Fibroblast of skin of scalp (primary cell): ENCODE results near the gene ZNF546. TPM values are rescaled to one million over a fixed set of nuclear protein-coding genes. Genes with fewer than 3 reads are reported as not detected.
"Not testable (repeated sequence)": the region's sequence is repeated elsewhere in the genome, so short reads cannot be mapped to it uniquely, and the experiment has no call there.

Experiments used
- DNase-seq: peaks from one replicate; pipeline ENCODE4 v3.0.0-alpha.2; 2013
- polyA plus RNA-seq, 2 experiments: library from polyadenylated mRNA; unstranded; fragments of 120-200 nt; gene quantifications; one replicate each; pipeline ENCODE4 v1.2.1, GENCODE V29; 2013; ENCODE audit not compliant: insufficient read length in 2 of 2

Gene ZNF546
- 1.6 TPM for polyA plus RNA-seq (2013, experiment 1 of 2; ENCODE audit: insufficient read length)
- polyA plus RNA-seq (2013, experiment 2 of 2; ENCODE audit: insufficient read length): 1.7 TPM

DNA sequence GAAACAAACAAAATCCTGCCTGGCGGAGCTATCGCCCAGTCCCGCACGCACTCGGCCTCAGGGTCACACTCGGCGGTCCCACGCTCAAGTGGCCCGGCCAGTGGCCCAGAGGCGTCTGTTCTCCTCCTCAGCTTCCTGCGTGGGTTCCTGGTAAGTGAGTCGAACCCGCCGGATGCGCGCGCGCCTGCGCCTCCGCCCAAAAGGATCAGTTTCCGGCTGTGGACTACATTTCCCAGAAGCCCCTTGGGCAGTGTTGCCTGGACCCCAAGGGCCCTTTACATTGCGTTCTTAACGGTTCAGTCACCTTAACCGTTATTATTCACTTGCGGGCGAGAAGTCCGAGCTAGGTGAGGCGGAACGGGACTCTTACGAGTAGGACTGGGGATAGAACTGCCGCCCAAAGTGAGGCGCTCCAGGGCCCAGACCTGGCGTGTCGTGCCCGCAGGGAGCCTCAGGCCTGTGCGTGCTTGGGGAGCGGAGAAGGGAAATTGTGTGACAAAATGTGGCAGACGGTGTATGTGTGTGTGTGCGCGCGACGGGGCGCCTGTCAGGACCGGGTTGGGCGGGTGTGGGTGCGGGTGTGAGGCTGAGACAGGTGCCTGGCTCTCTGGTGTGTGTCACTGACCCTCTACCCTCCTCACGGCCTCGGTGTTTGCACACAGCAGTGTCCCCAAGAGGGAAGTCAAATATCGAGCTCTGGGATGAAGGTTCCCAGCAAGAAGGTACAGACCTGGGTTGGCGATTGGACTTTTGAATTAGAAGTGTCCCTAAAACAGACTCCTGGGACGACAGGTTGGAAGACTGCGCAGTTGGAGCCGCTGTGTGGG, at the start of gene ZNF546:
Gene ZNF546, plus strand, starts transcription at position 250 of the 827 bp plus-strand sequence. CDS start 1,267 bp downstream, outside the sequence.
- DNase-seq: peak; percentile 89

DNA sequence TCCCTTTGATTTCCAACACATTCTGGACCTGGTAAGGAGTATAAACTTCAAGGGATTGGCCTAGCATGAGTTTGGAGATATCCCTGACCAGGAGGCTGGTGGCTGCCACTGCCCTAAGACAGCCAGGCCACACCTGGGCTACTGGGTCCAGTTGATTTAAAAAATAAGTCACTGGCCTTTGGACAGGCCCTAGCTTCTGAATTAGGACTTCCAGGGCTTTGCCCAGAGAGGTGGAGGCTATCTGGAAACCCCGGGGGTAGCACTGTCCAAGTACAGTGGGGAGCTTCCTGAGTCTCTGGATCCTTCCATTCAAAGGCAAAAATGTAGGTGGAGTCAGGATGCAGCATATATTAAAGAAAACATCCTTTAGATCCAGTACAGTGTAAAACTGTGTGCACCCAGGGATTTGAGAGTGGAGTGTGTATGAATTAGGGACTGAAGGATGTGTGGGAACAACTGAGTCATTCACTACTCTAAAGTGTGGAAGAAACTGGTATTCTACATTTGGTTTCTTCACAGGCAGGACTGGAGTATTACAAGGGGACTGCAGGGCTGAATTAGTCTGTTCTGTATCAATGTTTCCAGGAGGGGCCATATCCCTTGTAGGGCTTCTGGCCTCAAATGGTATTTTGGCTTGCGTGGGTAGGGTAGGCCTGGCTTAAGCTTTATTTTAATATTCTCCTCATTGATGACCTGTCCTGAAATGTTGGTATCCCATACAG, 47.7 kb upstream of the ZNF546 start:
- no peak for DNase-seq

DNA sequence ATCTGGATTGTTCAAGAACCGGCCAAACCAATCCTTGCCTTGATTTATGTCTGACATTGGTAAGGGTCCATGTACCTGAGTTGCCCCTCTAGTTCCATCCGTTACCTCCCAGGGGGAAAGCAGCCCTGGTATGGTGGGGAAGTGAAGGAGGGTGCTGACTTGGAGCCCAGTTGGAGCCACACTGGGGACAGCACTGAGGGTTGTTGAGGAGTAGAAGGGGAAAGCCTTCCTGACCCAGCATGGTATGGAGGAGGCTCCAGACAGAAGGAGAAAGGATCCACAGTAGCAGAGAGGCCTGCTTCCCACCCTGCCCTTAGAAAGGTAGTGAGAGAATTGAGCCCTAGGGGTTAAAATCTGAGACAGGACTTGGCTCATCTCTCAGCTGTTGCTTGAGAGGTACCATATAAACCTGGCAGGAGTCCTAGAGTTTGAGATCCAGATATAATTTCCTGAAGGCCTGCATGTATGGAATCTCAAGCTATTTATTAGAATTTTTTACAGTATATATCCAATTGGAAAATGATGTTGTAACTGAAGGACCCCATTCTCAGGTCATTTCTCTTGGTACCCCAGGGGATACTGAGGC, 45.7 kb upstream of the ZNF546 start:
- DNase-seq: no peak

DNA sequence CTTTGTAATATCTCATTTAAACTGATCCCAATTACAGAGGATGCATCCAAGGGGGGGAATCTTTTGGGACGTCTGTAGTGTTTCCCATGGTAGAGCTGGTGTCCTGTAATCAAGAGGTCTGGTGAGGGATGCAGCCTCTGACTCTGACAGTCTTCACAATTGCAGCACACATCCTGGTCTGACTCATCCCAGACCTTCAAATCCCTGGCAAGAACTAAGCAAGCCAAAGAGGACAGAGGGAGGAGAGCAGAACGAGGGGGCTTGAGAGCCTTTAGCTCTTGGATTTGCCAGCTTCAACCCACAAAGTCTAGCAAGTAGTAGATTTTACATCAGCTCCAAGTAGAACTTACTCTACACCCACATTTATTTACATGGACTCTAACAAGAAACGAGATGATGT, 45.2 kb upstream of the ZNF546 start:
- DNase-seq: peak; percentile 7

DNA sequence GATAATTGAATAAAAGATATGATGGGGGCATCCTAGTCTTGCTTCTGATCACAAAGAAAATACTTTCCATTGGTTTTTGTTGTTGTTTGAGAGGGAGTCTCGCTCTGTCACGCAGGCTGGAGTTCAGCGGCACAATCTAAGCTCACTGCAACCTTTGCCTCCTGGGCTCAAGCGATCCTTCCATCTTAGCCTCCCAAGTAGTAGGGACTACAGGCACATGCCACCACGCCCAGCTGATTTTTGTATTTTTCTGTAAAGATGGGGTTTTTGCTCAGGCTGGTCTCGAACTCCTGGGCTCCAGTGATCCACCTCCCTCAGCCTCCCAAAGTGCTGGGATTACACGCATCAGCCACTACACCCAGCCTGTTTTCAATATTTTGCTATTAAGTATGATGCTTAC, 42.9 kb upstream of the ZNF546 start:
- DNase-seq: no peak

DNA sequence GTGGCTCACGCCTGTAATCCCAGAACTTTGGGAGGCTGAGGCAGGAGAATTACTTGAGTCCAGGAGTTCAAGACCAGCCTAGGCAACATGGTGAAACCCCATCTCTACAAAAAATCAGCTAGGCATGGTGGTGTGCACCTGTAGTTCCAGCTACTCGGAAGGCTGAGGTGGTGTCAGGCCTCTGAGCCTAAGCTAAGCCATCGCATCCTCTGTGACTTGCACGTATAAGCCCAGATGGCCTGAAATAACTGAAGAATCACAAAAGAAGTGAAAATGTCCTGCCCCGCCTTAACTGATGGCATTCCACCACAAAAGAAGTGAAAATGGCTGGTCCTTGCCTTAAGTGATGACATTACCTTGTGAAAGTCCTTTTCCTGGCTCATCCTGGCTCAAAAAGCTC, 39.0 kb upstream of the ZNF546 start:
- DNase-seq: not testable (repeated sequence)

DNA sequence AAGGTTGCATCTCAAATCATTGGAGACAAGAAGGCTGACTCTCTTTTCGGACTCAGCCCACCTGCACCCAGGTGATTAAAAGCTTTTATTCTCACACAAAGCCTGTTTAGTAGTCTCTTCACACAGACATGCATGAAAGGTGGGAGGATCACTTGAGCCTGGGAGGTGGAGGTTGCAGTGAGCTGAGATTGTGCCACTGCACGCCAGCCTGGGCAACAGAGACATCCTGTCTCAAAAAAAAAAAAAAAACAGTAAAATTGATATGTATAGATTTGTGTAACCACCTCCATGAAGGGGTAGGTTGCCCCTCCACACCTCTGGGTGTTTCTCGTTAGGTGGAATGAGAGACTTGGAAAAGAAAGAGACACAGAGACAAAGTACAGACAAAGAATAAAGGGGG, 37.9 kb upstream of the ZNF546 start:
- DNase-seq: not testable (repeated sequence)

DNA sequence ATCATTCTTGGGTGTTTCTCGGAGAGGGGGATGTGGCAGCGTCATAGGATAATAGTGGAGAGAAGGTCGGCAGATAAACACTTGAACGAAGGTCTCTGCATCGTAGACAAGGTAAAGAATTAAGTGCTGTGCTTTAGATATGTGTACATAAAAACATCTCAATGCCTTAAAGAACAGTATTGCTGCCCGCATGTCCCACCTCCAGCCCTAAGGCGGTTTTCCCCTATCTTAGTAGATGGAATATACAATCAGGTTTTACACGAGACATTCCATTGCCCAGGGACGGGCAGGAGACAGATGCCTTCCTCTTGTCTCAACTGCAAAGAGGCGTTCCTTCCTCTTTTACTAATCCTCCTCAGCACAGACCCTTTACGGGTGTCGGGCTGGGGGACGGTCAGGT, 37.5 kb upstream of the ZNF546 start:
- DNase-seq: not testable (repeated sequence)

DNA sequence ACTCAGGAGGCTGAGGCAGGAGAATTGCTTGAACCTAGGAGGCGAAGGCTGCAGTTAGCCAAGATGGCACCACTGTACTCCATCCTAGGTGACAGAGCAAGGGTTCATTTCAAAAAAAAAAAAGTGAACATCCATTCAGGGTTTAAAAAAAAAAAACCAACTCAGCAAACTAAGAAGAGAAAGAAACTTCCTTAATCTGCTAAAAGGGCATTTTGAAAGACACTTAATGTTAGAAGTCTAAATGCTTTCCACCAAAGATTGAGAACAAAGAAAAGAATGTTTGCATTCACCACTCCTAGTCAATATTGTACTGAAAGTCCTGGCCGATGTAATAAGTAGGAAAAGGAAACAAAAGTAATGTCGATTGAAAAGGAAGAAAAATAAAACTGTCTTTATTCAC, 33.0 kb upstream of the ZNF546 start:
- no peak for DNase-seq

DNA sequence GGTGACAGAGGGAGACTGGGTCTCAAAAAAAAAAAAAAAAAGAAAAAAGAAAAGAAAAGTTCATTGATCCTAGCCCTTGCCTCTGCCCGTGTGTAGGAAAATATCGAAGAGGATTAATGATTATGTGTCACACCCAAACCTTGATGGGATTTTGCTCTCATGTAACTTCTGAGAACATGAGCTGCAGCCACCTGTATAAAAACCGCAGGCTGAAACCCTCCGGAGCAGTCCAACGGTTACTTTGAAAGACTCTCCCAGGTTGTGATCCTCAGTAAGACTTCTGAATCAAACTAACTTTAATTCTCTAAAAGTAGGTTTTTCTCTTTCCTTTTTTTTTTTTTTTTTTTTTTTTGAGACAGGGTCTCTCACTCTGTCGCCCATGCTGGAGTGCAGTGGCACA, 30.2 kb upstream of the ZNF546 start:
- no peak for DNase-seq

DNA sequence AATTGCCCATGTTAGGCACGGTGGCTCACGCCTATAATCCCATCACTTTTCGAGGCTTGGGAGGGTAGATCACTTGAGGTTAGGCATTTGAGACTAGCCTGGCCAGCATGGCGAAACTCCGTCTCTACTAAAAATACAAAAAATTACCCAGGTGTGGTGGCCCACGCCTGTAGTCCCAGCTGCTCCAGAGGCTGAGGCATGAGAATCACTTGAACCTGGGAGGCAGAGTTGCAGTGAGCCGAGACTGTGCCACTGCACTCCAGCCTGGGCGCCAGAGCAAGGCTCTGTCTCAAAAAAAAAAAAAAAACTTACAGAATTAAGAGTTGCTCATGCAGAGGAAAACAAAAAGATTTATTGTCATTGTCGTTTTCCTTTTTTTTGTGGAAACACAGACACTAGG, 29.3 kb upstream of the ZNF546 start:
- DNase-seq: no peak

DNA sequence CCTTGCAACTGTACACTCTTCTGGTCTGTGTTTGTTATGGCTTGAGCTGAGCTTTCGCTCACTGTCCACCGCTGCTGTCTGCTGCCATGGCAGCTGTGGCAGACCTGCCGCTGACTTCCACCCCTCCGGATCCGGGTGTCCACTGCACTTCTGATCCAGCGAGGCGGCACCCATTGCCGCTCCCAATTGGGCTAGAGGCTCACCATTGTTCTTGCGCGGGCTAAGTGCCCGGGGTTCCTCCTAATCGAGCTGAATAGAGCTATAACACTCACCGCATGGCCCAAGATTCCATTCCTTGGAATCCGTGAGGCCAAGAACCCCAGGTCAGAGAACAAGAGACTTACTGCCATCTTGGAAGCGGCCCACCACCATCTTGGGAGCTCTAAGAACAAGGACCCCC, 28.1 kb upstream of the ZNF546 start:
- no peak for DNase-seq

DNA sequence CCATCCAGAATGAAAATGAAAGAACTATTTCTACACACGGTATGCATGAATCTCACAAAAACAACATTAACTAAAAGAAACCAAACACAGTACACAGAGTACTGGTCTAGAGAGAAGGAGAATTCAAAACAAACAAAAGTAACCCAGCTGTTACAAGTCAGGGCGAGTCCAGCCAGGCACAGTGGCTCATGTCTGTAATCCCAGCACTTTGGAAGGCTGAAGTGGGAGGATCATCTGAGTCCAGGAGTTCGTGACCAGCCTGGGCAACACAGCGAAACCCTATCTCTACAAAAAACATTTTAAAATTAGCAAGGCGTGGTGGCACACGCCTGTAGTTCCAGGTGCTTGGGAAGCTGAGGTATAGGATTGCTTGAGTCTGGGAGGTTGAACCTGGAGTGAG, 27.6 kb upstream of the ZNF546 start:
- no peak for DNase-seq

DNA sequence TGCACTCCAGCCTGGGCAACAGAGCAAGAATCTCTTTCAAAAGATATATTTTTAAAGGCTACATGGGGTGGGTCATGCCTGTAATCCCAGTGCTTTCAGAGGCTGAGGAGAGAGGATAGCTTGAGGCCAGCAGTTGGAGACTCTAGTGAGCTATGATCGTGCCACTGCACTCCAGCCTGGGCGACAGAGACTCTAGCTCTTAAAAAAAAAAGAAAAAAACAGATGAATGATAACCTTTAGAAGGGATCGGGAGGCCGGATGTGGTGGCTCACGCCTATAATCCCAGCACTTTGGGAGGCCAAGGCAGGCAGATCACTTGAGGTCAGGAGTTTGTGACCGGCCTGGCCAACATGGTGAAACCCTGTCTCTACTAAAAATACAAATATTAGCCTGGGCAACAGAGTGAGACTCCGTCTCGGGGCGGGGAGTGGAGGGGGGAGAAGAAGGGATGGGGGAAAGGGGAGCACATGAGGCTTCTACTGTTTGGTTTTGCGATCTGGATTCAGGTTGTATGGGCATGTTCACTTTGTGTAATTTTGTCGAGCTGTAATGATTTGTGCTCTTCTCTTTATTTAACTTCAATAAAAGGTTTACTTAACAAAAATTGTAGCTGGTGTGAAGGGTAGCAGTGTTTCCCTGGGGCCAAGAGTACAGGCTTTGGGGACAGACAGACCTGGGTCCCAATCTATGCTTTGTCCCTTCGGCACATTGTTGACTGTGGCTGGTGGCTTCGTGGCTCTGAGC, 27.0 kb upstream of the ZNF546 start:
- no peak for DNase-seq

DNA sequence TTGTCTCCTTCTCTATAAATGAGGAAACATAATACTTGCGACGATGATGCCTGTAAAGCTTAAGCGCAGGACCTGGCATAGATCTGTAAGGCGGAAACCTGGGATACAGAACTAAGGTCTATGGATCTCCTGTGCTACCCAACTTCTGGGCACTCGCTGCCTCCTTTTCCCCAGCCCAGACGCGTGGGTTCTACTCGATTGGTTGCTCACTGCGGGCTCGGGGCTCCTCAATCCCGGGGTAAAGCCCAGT, 26.5 kb upstream of the ZNF546 start:
- no peak for DNase-seq

DNA sequence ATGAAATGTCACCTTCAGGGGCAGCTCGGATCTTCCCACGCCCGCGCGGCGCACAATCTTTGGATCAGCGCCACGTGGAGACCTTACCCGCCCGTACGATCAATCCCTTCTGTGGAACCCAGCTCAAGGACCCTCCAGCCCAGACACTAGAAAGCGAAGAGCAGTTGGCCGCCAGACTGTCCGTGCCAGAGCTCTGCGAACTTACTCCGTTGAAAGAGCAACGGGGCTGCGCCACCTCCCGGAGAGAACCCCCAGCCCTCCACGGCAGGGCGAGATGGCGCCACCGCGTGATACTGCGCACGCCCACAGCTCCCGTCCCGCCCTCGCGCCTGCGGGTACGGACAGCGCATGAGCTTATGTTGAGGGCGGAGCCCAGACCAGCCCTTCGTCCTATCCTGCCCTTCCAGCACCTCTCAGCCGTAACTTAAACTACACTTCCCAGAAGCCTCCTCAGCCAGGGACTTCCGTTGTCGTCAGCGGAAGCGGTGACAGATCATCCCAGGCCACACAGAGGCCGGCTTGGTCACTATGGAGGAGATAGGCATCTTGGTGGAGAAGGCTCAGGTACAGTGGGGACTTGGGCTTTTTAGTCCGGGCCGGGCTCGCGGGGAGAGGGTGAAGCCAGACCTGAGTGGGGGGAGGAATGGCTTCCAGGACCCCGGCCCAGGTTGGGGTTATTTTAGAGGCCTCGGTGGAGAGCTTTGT, 26.0 kb upstream of the ZNF546 start, which contains the start of gene PSMC4:
Gene PSMC4, plus strand, starts transcription at position 491 of the 705 bp plus-strand sequence. Its CDS starts 38 bp downstream, at position 529.
- peak; percentile 99 for DNase-seq

DNA sequence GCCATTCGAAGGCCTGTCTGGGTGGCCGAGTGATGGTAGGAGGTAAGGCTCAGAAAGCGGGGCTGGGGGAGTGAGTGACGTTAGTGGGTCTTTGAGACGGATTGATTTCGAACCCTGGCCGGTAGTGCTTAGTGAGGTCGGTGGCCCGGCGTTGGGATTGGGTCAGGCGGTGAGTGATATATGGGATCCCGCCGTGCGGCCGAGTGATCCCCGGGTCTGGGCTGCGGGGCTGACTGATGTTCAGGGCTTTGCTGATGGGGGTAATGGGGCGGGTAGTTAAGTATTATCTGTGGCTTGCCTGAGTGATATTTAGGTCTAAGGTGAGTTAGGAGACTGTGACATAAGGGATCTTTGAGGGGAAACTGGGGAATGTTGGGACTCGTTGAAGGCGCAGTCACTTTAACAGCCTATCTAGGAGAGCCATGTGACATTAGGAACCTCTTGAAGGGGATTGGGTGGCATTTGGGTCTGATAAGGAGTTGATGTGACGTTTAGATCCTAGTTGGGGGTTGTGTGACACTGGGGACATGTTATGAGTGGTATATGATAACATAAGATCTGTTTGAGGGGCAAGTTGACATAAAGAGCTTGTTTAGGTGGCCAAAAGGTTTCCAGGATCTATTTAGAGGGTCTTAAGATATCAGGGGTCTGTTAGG, 25.4 kb upstream of the ZNF546 start:
- DNase-seq: no peak

DNA sequence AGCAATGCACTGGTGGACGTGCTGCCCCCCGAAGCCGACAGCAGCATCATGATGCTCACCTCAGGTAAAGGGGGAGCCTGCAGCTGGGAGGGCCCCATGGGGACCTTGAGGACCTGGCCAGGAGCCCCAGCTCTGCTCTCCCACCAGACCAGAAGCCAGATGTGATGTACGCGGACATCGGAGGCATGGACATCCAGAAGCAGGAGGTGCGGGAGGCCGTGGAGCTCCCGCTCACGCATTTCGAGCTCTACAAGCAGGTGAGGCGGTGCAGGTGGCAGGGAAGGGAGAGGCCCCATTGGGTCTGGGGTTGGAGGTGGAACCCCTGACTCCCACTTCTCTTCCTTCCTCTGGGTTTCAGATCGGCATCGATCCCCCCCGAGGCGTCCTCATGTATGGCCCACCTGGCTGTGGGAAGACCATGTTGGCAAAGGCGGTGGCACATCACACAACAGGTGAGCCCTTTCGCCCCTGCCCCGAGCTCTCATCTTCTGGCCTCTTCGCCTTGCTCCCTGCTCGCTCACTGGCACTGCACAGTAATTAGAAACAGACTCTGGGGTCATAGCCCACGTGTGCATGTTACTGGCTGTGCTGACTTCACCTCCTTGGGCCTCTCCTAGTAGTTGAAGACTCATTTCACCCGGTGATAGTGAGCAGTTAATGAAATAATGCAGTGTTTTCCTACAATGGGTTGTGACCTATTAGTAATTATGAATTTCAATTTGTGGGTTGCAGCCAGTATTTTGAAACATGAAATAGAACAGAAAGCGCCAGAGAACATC, 22.3 kb upstream of the ZNF546 start:
- DNase-seq: no peak

DNA sequence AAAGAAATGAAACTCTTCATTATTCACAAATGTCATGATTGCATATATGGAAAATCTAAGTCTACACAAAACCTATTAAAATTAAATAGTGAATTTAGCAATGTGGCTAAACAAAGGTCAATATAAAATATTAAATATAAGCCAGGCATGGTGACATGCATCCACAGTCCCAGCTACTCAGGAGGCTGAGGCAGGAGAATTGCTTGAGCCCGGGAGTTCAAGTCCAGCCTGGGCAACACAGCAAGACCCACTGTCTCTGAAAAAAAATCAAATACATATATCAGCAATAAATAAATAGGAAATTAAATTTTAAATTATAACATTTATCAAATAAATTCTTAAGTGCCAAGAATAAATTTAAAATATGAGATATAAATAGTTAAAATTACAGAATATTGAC, 14.0 kb upstream of the ZNF546 start:
- DNase-seq: no peak

DNA sequence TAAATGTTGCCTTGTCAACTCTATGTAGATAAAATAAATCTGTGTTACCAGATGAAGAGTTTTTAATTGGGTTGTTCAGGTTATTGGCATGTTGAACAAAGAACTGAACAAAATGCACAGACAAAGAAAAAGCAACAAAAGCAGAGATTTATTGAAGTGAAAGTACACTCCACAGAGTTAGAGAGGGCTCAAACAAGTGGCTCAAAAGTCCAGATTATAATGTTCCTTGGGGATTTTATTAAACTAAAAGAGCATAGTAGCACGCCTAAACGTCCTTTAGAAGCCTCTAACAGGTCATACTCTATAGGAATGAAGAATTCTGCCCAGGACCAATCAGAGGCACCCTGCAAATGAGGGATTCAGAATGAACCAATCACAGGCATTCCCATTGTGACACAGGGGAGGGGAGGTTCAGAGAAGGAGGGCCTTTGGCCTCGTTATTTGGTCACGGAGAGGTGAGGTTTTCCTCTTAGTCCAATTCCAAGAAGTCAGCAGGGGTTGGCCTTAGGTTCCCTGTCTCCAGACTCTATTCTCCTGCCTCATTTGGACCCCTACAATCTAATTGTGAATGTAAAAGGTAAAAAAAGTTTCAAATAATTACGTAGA, 13.1 kb upstream of the ZNF546 start:
- DNase-seq: no peak
